DOHH2 (cell line): ENCODE results near the gene FBXW2.

ENCODE experiments used
- H3F3A ChIP-seq: fragments of 200-600 bp; sonication (generic), shearing (Covaris generic); 2 replicates; pipeline ENCODE4 v1.6.0; 2016; ENCODE audit warnings: antibody characterized with exemption, mild to moderate bottlenecking; ENCODE audit not compliant: control insufficient read depth, insufficient read depth
- H3K27ac ChIP-seq: fragments of 200-600 bp; sonication (generic); 2 replicates; pipeline ENCODE4 v1.5.1; 2014; ENCODE audit warnings: low read depth, mild to moderate bottlenecking, low read length, moderate library complexity
- H3K27me3 ChIP-seq: fragments of 200-600 bp; sonication (generic); 2 replicates; pipeline ENCODE4 v1.6.1; 2014; ENCODE audit warnings: mild to moderate bottlenecking, low read length, mixed read lengths; ENCODE audit not compliant: control insufficient read depth
- H3K36me3 ChIP-seq: fragments of 200-600 bp; sonication (generic); 2 replicates; pipeline ENCODE4 v1.6.1; 2014; ENCODE audit warnings: mild to moderate bottlenecking, low read length, moderate library complexity, mixed read lengths; ENCODE audit not compliant: control insufficient read depth
- H3K4me1 ChIP-seq: fragments of 200-600 bp; sonication (generic); 2 replicates; pipeline ENCODE4 v1.6.1; 2014; ENCODE audit warnings: mild to moderate bottlenecking, low read length, mixed read lengths; ENCODE audit not compliant: control insufficient read depth
- H3K4me2 ChIP-seq: fragments of 200-600 bp; sonication (generic); 2 replicates; pipeline ENCODE4 v1.6.0; 2014; ENCODE audit warnings: mild to moderate bottlenecking, low read length, moderate library complexity
- H3K4me3 ChIP-seq: fragments of 200-600 bp; sonication (generic); 2 replicates; pipeline ENCODE4 v1.5.1; 2014; ENCODE audit warnings: mild to moderate bottlenecking, low read length, mixed read lengths
- H3K79me2 ChIP-seq: fragments of 200-600 bp; sonication (generic); 2 replicates; pipeline ENCODE4 v1.6.1; 2014; ENCODE audit warnings: mild to moderate bottlenecking, low read length, mixed read lengths; ENCODE audit not compliant: control insufficient read depth
- H3K9me2 ChIP-seq: fragments of 200-600 bp; sonication (generic); replicated peaks from 2 replicates; pipeline ENCODE4 v1.6.1; 2014; ENCODE audit warnings: mild to moderate bottlenecking, low read length, mixed read lengths; ENCODE audit not compliant: control insufficient read depth
- H3K9me3 ChIP-seq: fragments of 200-600 bp; sonication (generic); 2 replicates; pipeline ENCODE4 v1.6.1; 2014; ENCODE audit warnings: antibody characterized with exemption, low read length, mixed read lengths; ENCODE audit not compliant: control insufficient read depth, insufficient read depth
- H4K20me1 ChIP-seq: fragments of 200-600 bp; sonication (generic); 2 replicates; pipeline ENCODE4 v1.6.0; 2014; ENCODE audit warnings: low read depth, mild to moderate bottlenecking, antibody characterized with exemption, low read length, moderate library complexity; ENCODE audit not compliant: control insufficient read depth, insufficient read depth
- CTCF ChIP-seq: fragments of 200-600 bp; sonication (generic); IDR thresholded peaks from one replicate; pipeline ENCODE4 v1.5.1; 2014; ENCODE audit warnings: antibody characterized with exemption, mild to moderate bottlenecking, low read depth, low read length; ENCODE audit not compliant: poor library complexity, severe bottlenecking
- EZH2phosphoT487 ChIP-seq: fragments of 200-600 bp; sonication (generic); IDR thresholded peaks from 2 replicates; pipeline ENCODE4 v1.6.1; 2017; ENCODE audit warnings: borderline replicate concordance, mild to moderate bottlenecking, antibody characterized with exemption, low read length, moderate library complexity, mixed read lengths

FBXW2 gene, protein sequence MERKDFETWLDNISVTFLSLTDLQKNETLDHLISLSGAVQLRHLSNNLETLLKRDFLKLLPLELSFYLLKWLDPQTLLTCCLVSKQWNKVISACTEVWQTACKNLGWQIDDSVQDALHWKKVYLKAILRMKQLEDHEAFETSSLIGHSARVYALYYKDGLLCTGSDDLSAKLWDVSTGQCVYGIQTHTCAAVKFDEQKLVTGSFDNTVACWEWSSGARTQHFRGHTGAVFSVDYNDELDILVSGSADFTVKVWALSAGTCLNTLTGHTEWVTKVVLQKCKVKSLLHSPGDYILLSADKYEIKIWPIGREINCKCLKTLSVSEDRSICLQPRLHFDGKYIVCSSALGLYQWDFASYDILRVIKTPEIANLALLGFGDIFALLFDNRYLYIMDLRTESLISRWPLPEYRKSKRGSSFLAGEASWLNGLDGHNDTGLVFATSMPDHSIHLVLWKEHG

DNA sequence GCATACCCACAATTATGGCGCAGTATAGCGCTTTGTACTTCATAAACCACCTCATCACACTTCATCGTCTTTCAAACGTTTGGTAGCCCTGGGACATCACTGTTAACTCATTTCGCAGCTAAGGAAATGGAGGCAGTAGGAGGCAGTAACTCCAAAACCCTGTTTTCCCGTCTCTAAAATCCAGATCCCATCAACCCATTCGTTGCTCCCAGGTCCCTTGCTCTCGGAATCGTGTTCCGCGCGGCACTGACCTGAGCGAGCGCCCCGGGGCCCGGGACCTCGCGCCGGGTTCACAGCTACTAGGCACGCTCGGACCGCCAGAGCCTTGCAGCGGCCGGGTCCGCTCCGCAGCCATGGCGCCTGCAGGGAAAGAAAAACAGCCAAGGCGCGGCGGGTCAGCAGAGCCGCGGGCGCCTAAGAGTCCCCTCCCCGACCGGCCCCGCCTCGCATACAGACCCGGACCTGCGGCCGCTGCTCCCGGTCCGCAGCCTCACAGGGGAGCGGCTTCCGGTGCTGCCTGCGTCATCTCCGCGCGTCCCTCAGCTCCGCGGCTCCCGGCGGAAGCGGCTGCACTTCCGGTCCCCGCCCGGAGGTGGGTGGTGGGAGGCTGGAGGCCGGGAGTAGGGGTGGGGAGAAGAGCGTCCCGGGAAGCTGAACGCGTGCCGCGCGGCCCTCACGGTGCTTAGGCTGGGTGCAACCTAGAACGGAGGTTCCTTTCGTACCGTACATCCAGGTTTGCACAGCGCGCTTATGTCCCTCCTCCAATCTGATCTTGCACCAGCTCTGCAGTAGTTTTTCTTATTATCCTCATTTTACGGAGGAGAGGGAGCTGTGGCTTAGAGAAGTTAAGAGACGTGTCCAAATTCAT is at the start of gene FBXW2:
Gene FBXW2, minus strand, starts transcription at position 519 of the 868 bp plus-strand sequence. CDS start 5,158 bp downstream, outside the sequence.
- Histone ChIP-seq H3K9me2 (no peaks in the 10 kb centered on the region), H3K27me3 (no peaks in the 10 kb centered on the region), H3K36me3 (peaks cover 45% of the 10 kb centered on the region), H3K4me3 (peak within 1 kb of the TSS; percentile 99), H3K4me2 (peak within 1 kb of the TSS; percentile 83), H3K9me3 (no peaks in the 10 kb centered on the region), H3K27ac (peak within 1 kb of the TSS; percentile 71), H3K79me2 (peaks cover 67% of the 10 kb centered on the region), H3F3A (0 out of 2 replicates have a peak, but pooled peaks cover 3% of the 10 kb centered on the region), H3K4me1 (peaks cover 38% of the 10 kb centered on the region), H4K20me1 (no peaks in the 10 kb centered on the region)
- TF ChIP-seq CTCF: no peak
- TF ChIP-seq EZH2phosphoT487: no peak

DNA sequence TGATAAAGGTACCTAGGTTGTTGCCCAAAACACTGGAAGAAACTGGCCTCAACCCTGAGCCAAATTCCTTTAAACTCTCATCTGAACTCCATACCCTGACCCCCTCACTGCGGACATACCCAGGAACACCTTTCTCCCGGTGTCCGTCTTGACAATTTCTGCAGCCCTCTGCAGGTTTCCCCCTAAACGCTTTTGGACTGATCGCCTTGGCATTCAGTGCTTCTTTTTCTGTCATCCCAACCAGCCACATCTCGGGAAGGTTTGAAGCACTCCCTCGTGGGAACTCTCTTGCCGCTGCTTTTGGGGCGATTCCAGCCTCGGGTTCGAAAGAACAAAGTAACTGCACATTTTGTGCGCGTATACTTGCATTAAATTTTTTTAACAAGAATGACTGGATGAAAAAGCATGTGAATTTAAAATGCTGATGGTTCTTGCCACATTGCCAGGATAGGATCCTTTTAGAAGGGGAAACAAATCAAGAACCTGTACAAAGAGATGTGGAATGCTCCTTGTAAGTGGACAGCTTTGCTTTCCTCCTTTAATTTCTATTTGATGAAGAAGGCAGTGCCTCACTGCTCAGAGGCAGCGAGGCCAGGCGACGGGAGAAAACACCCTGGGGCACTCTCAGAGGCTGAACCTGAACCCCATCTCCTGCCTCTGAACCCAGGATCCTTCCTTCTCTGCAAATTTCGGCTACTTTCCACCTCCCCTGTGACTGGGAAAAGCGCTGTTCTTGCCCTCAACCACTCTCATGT is 48.9 kb upstream of the FBXW2 start:
- Histone ChIP-seq H3K27ac (peak overlapping the region; percentile 48), H3K9me2 (no peaks in the 10 kb centered on the region), H3K4me3 (peak overlapping the region; percentile 89), H3K79me2 (peaks cover 67% of the 10 kb centered on the region), H3K4me1 (peaks cover 33% of the 10 kb centered on the region), H4K20me1 (no peaks in the 10 kb centered on the region), H3F3A (peaks cover 5% of the 10 kb centered on the region; the same call in 1 of the 2 replicates), H3K9me3 (no peaks in the 10 kb centered on the region), H3K27me3 (no peaks in the 10 kb centered on the region), H3K4me2 (peak overlapping the region; percentile 86), H3K36me3 (peaks cover 38% of the 10 kb centered on the region)
- TF ChIP-seq CTCF (no peak), EZH2phosphoT487 (no peak)

DNA sequence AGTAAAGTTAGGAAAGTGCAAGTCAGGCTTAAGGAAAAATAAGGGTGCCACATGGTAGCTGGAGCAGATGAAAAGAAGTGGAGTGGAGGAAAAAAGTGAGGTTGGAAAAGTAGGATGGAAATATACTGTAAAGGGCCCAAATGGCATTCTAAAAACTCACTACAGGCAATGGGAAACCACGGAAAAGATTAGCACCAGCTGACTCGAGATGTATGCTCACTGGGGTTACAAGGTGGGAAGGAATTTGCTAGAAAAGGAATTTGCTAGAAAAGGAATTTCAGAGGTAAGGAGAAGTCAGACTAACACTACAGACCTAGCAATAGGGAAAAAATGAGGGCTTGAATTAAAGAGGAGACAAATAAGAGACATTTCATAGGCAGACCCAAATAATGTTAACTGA is 45.9 kb upstream of the FBXW2 start:
- Histone ChIP-seq H3K27me3 (no peaks in the 10 kb centered on the region), H3K27ac (no peak overlapping the region), H3K9me2 (no peaks in the 10 kb centered on the region), H4K20me1 (no peaks in the 10 kb centered on the region), H3K4me3 (no peak overlapping the region), H3K4me2 (no peak overlapping the region), H3K79me2 (peaks cover 71% of the 10 kb centered on the region), H3F3A (no peaks in the 10 kb centered on the region), H3K9me3 (no peaks in the 10 kb centered on the region), H3K4me1 (peaks cover 26% of the 10 kb centered on the region), H3K36me3 (peaks cover 43% of the 10 kb centered on the region)
- TF ChIP-seq EZH2phosphoT487 (no peak), CTCF (no peak)
